CD14-positive monocyte (primary cell): ENCODE data around the gene LDAF1. TPM values are rescaled to one million over a fixed set of nuclear protein-coding genes. Genes with fewer than 3 reads are reported as not detected.

Source experiments
- DNase-seq, 3 donors: peaks; one replicate each; pipeline ENCODE4 v3.0.0-alpha.2; 2011 to 2022
- H2AFZ ChIP-seq: 2 replicates; pipeline ENCODE4 v1.6.0; 2012; ENCODE audit warnings: mild to moderate bottlenecking, low read depth, low read length, inconsistent platforms; ENCODE audit not compliant: insufficient read depth, poor library complexity, severe bottlenecking
- H3K27ac ChIP-seq, 2 donors: 1 replicate in 1 of 2; 2 replicates in 1 of 2; pipeline ENCODE4 v1.5.1; 2012 to 2013; ENCODE audit warnings: low read length in 2 of 2, control low read depth in 1 of 2, inconsistent platforms in 1 of 2, low read depth in 1 of 2, mild to moderate bottlenecking in 1 of 2
- H3K27me3 ChIP-seq, 2 donors: one replicate each; pipeline versions ENCODE4 v1.6.0 to v1.6.1; 2011 to 2013; ENCODE audit warnings: low read length in 2 of 2; ENCODE audit not compliant: control insufficient read depth in 2 of 2, insufficient read depth in 2 of 2
- H3K36me3 ChIP-seq, 2 donors: replicated peaks in 1 of 2; 1 replicate in 1 of 2; 2 replicates in 1 of 2; pipeline versions ENCODE4 v1.5.1 to v1.6.1; 2012 to 2013; ENCODE audit warnings: low read length in 2 of 2, control low read depth in 1 of 2, inconsistent platforms in 1 of 2, mild to moderate bottlenecking in 1 of 2; ENCODE audit not compliant: insufficient read depth in 2 of 2, control insufficient read depth in 1 of 2
- H3K4me1 ChIP-seq, 2 donors: 1 replicate in 1 of 2; 2 replicates in 1 of 2; pipeline versions ENCODE4 v1.5.1 to v1.6.1; 2012 to 2013; ENCODE audit warnings: low read length in 2 of 2, control low read depth in 1 of 2, inconsistent platforms in 1 of 2, mild to moderate bottlenecking in 1 of 2, moderate library complexity in 1 of 2; ENCODE audit not compliant: insufficient read depth in 2 of 2, control insufficient read depth in 1 of 2
- H3K4me2 ChIP-seq: replicated peaks from 2 replicates; pipeline ENCODE3; 2012; ENCODE audit warnings: low read length, moderate library complexity, mild to moderate bottlenecking; ENCODE audit not compliant: poor library complexity, severe bottlenecking; ENCODE audit errors: extremely low read depth
- H3K4me3 ChIP-seq, 3 experiments: fragments of 200-600 bp in 1 of 3; sonication (generic) in 1 of 3; replicated peaks in 1 of 3; 1 replicate in 2 of 3; 2 replicates in 1 of 3; pipeline ENCODE4 v1.5.1; 2011 to 2013; ENCODE audit warnings: low read length in 3 of 3, mild to moderate bottlenecking in 3 of 3, control low read depth in 2 of 3, low read depth in 2 of 3, inconsistent platforms in 1 of 3, moderate library complexity in 1 of 3
- H3K79me2 ChIP-seq: 2 replicates; pipeline ENCODE4 v1.6.0; 2012; ENCODE audit warnings: mild to moderate bottlenecking, control low read depth, inconsistent platforms, low read length, moderate library complexity; ENCODE audit not compliant: insufficient read depth
- H3K9ac ChIP-seq: 2 replicates; pipeline ENCODE4 v1.6.0; 2017; ENCODE audit warnings: low read length, mild to moderate bottlenecking; ENCODE audit not compliant: insufficient read depth, poor library complexity, severe bottlenecking
- H3K9me3 ChIP-seq, 2 donors: replicated peaks in 1 of 2; 1 replicate in 1 of 2; 2 replicates in 1 of 2; pipeline versions ENCODE4 v1.5.1 to v1.6.1; 2012 to 2013; ENCODE audit warnings: low read length in 2 of 2, control low read depth in 1 of 2; ENCODE audit not compliant: control insufficient read depth in 1 of 2, insufficient read depth in 1 of 2
- H4K20me1 ChIP-seq: 2 replicates; pipeline ENCODE4 v1.6.0; 2012; ENCODE audit warnings: mild to moderate bottlenecking, low read length, control low read depth, moderate library complexity; ENCODE audit not compliant: insufficient read depth
- H3K27ac Mint-ChIP-seq, 7 donors: one replicate each; pipeline ENCODE4 v1.8.0; 2020; ENCODE audit warnings: mild to moderate bottlenecking in 7 of 7, mixed read lengths in 7 of 7, moderate library complexity in 6 of 7, inconsistent platforms in 2 of 7
- H3K27me3 Mint-ChIP-seq, 3 donors: one replicate each; pipeline ENCODE4 v1.8.0; 2021 to 2022; ENCODE audit warnings: low read depth in 3 of 3, mild to moderate bottlenecking in 3 of 3, mixed read lengths in 3 of 3, moderate library complexity in 3 of 3, inconsistent platforms in 1 of 3
- H3K36me3 Mint-ChIP-seq, 2 donors: one replicate each; pipeline ENCODE4 v1.8.0; 2020; ENCODE audit warnings: mixed read lengths in 2 of 2, inconsistent platforms in 1 of 2, mild to moderate bottlenecking in 1 of 2
- H3K4me1 Mint-ChIP-seq: one replicate; pipeline ENCODE4 v1.8.0; 2020; ENCODE audit warnings: mild to moderate bottlenecking, mixed read lengths
- H3K4me3 Mint-ChIP-seq, 2 donors: one replicate each; pipeline ENCODE4 v1.8.0; 2020; ENCODE audit warnings: mild to moderate bottlenecking in 2 of 2, mixed read lengths in 2 of 2, moderate library complexity in 1 of 2
- H3K9me3 Mint-ChIP-seq, 7 donors: one replicate each; pipeline ENCODE4 v1.8.0; 2020 to 2022; ENCODE audit warnings: mixed read lengths in 7 of 7, mild to moderate bottlenecking in 6 of 7, moderate library complexity in 6 of 7, inconsistent platforms in 2 of 7
- CTCF ChIP-seq: fragments of 200-600 bp; IDR thresholded peaks from one replicate; pipeline ENCODE4 v1.8.0; 2022; ENCODE audit warnings: antibody characterized with exemption, mild to moderate bottlenecking
- WGBS: methylation state at CpG from one replicate; pipeline ENCODE4 v1.1.5; 2013; ENCODE audit warnings: missing lambda C conversion rate; ENCODE audit not compliant: insufficient coverage; 5-methylcytosine and 5-hydroxymethylcytosine counted together
- intact Hi-C, 2 donors: fragments of 100-400 bp; cut with micrococcal nuclease; formaldehyde crosslinking; loops; one replicate each; pipeline versions ENCODE4 v1.15.0 to v1.15.1; 2023
- polyA plus RNA-seq, 3 donors: library from polyadenylated mRNA; depleted of rRNA in 1 of 3; unstranded in 2 of 3; stranded (reverse) in 1 of 3; fragments of 300-500 nt in 2 of 3; fragments of >200 nt in 1 of 3; fragmentation: Illumina TruSeq in 2 of 3; gene quantifications; 1 replicate in 2 of 3; 2 replicates in 1 of 3; pipeline ENCODE4 v1.2.3, GENCODE V29; 2012 to 2021

Gene LDAF1
- polyA plus RNA-seq, 3 donors: 10.1 to 24.3 (median 17.9) TPM

GRCh38 chr16:21159281-21159951 is 942 bp downstream of the LDAF1 start:
- Histone ChIP-seq H3K27ac (peak overlapping the region in 1 of 2 donors; percentile 67), H2AFZ (peak overlapping the region; percentile 87)

GRCh38 chr16:21160276-21160675 is 1.8 kb downstream of the LDAF1 start:
- intact Hi-C loops: no loop called here
- peaks cover 21% of the 10 kb centered on the region for H3K4me1 Mint-ChIP-seq
- no peak overlapping the region for H2AFZ ChIP-seq
- peaks cover 3% of the 10 kb centered on the region for H4K20me1 ChIP-seq
- no peak overlapping the region for H3K4me3 Mint-ChIP-seq
- TF ChIP-seq CTCF: no peak
- peaks cover 32 to 38% of the 10 kb centered on the region in 2 donors for H3K36me3 Mint-ChIP-seq
- no peak overlapping the region for H3K4me3 ChIP-seq
- H3K9me3 Mint-ChIP-seq: peaks cover 0 to 2% (median 0%) of the 10 kb centered on the region in 7 donors
- no CpG with 5 or more reads among the region's 1 CpG for WGBS
- H3K4me1 ChIP-seq: peaks cover 16 to 23% of the 10 kb centered on the region in 2 donors
- no peaks in the 10 kb centered on the region for H3K27me3 ChIP-seq
- no peak overlapping the region for H3K9ac ChIP-seq
- H3K4me2 ChIP-seq: no peak overlapping the region
- no peak for DNase-seq
- H3K27ac Mint-ChIP-seq: no peak overlapping the region
- no peak overlapping the region for H3K27ac ChIP-seq
- H3K27me3 Mint-ChIP-seq: peaks cover 0 to 1% (median 0%) of the 10 kb centered on the region in 3 donors
- H3K79me2 ChIP-seq: peaks cover 3% of the 10 kb centered on the region
- peaks cover 15 to 42% of the 10 kb centered on the region in 2 donors for H3K36me3 ChIP-seq
- H3K9me3 ChIP-seq: no peaks in the 10 kb centered on the region

More at GRCh38 chr16:21159281-21159951, 942 bp downstream of the LDAF1 start:
- Mint-ChIP-seq H3K36me3 (peaks cover 26 to 30% of the 10 kb centered on the region in 2 donors), H3K4me1 (peaks cover 21% of the 10 kb centered on the region), H3K27me3 (peaks cover 0 to 1% (median 0%) of the 10 kb centered on the region in 3 donors), H3K9me3 (peaks cover 0 to 2% (median 0%) of the 10 kb centered on the region in 7 donors), H3K4me3 (peak overlapping the region; percentile 86 to 96), H3K27ac (peak overlapping the region in 4 of 7 donors; percentile 38 to 82 (median 44))
- H3K4me1 ChIP-seq: peaks cover 16 to 23% of the 10 kb centered on the region in 2 donors
- H3K4me3 ChIP-seq: peak overlapping the region; percentile 51 to 94 (median 60)
- peaks cover 3% of the 10 kb centered on the region for H3K79me2 ChIP-seq
- no peaks in the 10 kb centered on the region for H3K9me3 ChIP-seq
- H3K36me3 ChIP-seq: peaks cover 9 to 33% of the 10 kb centered on the region in 2 donors
- intact Hi-C loops: no loop called here
- peak overlapping the region; percentile 100 for H3K4me2 ChIP-seq
- TF ChIP-seq CTCF: no peak
- H3K27me3 ChIP-seq: no peaks in the 10 kb centered on the region
- H3K9ac ChIP-seq: peak overlapping the region; percentile 69
- DNase-seq: peak; percentile 12 to 47 (median 23)
- WGBS: 0% methylated on average over 13 of the region's 27 CpGs
- peaks cover 3% of the 10 kb centered on the region for H4K20me1 ChIP-seq
